K562 (cell line): ENCODE measurements around the gene RGL2. TPM values are rescaled to one million over a fixed set of nuclear protein-coding genes. Genes with fewer than 3 reads are reported as not detected.

Experiments used
- CBX3 ChIP-seq, 2 experiments: IDR thresholded peaks; 1 replicate in 1 of 2; 2 replicates in 1 of 2; pipeline ENCODE4 v1.6.1; 2012; ENCODE audit warnings: inconsistent platforms in 2 of 2, low read length in 2 of 2, borderline replicate concordance in 1 of 2, control low read depth in 1 of 2
- CEBPG ChIP-seq, 3 experiments: fragments of 200-800 bp in 1 of 3; sonication (Bioruptor generic) in 1 of 3; sonication (generic) in 1 of 3; formaldehyde crosslinking in 1 of 3; IDR thresholded peaks in 2 of 3; conservative IDR thresholded peaks in 1 of 3; 2 replicates each; pipeline versions ENCODE4 v1.6.1 to v1.8.0; 2016 to 2022; ENCODE audit warnings: missing compliant biosample characterization in 2 of 3, missing genetic modification characterization in 2 of 3, mild to moderate bottlenecking in 1 of 3, missing genetic modification reagents in 1 of 3
- CHD2 ChIP-seq: IDR thresholded peaks from 2 replicates; pipeline ENCODE4 v1.6.1; 2011; ENCODE audit warnings: low read depth, low read length
- DDX20 ChIP-seq: fragments of 450-650 bp; IDR thresholded peaks from 2 replicates; pipeline ENCODE4 v1.6.1; 2016; ENCODE audit warnings: missing genetic modification characterization, low read depth, mild to moderate bottlenecking, missing compliant biosample characterization, moderate library complexity
- ETV6 ChIP-seq, 3 experiments: fragments of 150-350 bp in 1 of 3; sonication (generic) in 1 of 3; formaldehyde crosslinking in 1 of 3; IDR thresholded peaks; 2 replicates each; pipeline versions ENCODE4 v1.6.1 to v1.8.0; 2014 to 2022; ENCODE audit warnings: borderline replicate concordance in 2 of 3, low read depth in 2 of 3, antibody characterized with exemption in 1 of 3, low read length in 1 of 3, mild to moderate bottlenecking in 1 of 3, missing genetic modification reagents in 1 of 3
- GABPB1 ChIP-seq: sonication (generic); formaldehyde crosslinking; IDR thresholded peaks from 2 replicates; pipeline ENCODE4 v1.8.0; 2022; ENCODE audit warnings: mild to moderate bottlenecking, missing genetic modification reagents
- KLF10 ChIP-seq: fragments of 250-450 bp; sonication (Bioruptor Pico); IDR thresholded peaks from 2 replicates; pipeline ENCODE4 v1.6.1; 2021; ENCODE audit warnings: matching md5 sums
- MAFK ChIP-seq: IDR thresholded peaks from 2 replicates; pipeline ENCODE4 v1.6.1; 2011; ENCODE audit warnings: low read length, improper control_type of control experiment
- NFE2 ChIP-seq: IDR thresholded peaks from 2 replicates; pipeline ENCODE4 v1.6.1; 2014; ENCODE audit warnings: antibody characterized with exemption, low read depth
- PPARD ChIP-seq: fragments of 250-450 bp; sonication (Bioruptor Pico); IDR thresholded peaks from 2 replicates; pipeline ENCODE4 v1.8.0; 2022; ENCODE audit warnings: inconsistent platforms, mild to moderate bottlenecking, moderate library complexity
- TRIM25 ChIP-seq: fragments of 450-650 bp; IDR thresholded peaks from 2 replicates; pipeline ENCODE4 v1.7.0; 2016; ENCODE audit warnings: borderline replicate concordance
- ZBTB5 ChIP-seq: fragments of 450-650 bp; IDR thresholded peaks from 2 replicates; pipeline ENCODE4 v1.6.1; 2017; ENCODE audit warnings: antibody characterized with exemption
- ZFP91 ChIP-seq: sonication (generic); formaldehyde crosslinking; IDR thresholded peaks from 2 replicates; pipeline ENCODE4 v1.8.0; 2022; ENCODE audit warnings: mild to moderate bottlenecking, missing genetic modification reagents
- ZNF507 ChIP-seq: conservative IDR thresholded peaks from 2 replicates; pipeline ENCODE4 v1.6.1; 2017; ENCODE audit warnings: missing genetic modification characterization, missing compliant biosample characterization
- ZNF583 ChIP-seq: fragments of 250-450 bp; sonication (Bioruptor Pico); IDR thresholded peaks from 2 replicates; pipeline ENCODE4 v1.4.0; 2020
- polyA plus RNA-seq, 8 experiments: library from polyadenylated mRNA; depleted of rRNA in 4 of 8; stranded (reverse) in 5 of 8; unstranded in 3 of 8; fragments of >200 nt; fragmentation: Nextera tagmentation in 2 of 8; fragmentation: Illumina TruSeq in 1 of 8; extraction: Ambion mirVana in 2 of 8; extraction: Trizol in 1 of 8; gene quantifications; 2 replicates each; pipeline versions ENCODE4 v1.2.1 to v1.2.3, GENCODE V29; 2011 to 2014; ENCODE audit warnings: inconsistent platforms in 1 of 8, missing spikeins in 1 of 8
- total RNA-seq, 7 experiments: library from RNA; depleted of rRNA in 6 of 7; stranded (reverse); fragments of >200 nt in 6 of 7; fragmentation: Illumina TruSeq in 2 of 7; extraction: Trizol in 2 of 7; gene quantifications; 2 replicates each; pipeline versions ENCODE4 v1.2.1 to v1.2.3, GENCODE V29; 2011 to 2021; ENCODE audit warnings: low replicate concordance in 1 of 7
- TF ChIP-seq, protein P1 (sequence below): sonication (generic); formaldehyde crosslinking; IDR thresholded peaks from 2 replicates; pipeline ENCODE4 v1.8.1; 2023; ENCODE audit warnings: mild to moderate bottlenecking, missing genetic modification reagents
- TF ChIP-seq, protein P2 (sequence below): sonication (generic); formaldehyde crosslinking; IDR thresholded peaks from 2 replicates; pipeline ENCODE4 v1.8.1; 2023; ENCODE audit warnings: mild to moderate bottlenecking, missing genetic modification reagents

Gene RGL2
- total and polyA plus RNA-seq, 9 of the 15 experiments (the other 6 are each of a cell fraction or from before 2014, with no cell fraction given): 1.8 to 57.1 (median 19.5) TPM

DNA sequence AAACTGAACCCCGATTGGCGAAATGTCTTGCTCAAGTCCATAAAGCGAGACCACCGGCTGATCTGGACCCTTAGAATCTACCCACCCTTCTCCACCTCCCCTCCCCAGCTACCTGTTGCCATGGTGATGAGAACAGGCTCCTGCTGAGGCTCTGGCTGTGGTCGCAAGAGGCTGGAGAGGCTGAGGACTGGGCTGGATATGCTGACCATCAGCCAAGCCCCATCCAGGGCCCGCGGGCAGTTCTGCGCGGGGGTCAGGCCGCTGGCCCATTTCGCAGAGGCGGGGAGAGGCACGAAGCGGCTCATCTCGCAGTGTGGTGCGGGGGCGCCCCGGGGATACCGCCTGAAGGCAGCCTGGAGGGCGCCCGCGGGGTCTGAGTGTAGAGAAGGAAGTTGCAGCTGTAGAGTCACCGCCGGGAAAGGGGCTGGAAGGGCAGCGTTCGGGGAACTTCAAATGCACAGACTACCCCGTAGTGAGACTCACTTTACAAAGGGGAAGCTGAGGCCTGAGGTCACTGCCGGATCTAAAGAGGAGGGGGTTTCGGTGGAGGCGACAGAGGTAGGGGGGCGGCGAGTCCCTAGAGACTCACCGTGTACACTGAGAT is 14.5 kb upstream of the RGL2 start (continued):
- TF ChIP-seq DDX20 (no peak), ZBTB5 (no peak), MAFK (no peak), TRIM25 (no peak), CEBPG (CRISPR knock-in tag; IDR thresholded peaks at IDR 0.05) (peak; percentile 24; the same call in 1 of the 2 replicates), CEBPG (tag; conservative IDR thresholded peaks at IDR 0.05 in 1 of 2, IDR thresholded peaks at IDR 0.05 in 1 of 2) (no peak), ZFP91 (no peak), NFE2 (0 out of 2 replicates have a peak, but pooled peaks have one; percentile 20), ETV6 (IDR thresholded peaks at IDR 0.05; ENCODE audit: borderline replicate concordance in 1 of 2, low read depth in 2 of 2, low read length in 1 of 2) (no peak), ETV6 (CRISPR knock-in tag; IDR thresholded peaks at IDR 0.05; ENCODE audit: borderline replicate concordance) (no peak), CBX3 (IDR thresholded peaks at IDR 0.05; ENCODE audit: borderline replicate concordance in 1 of 2, low read length in 2 of 2) (peak in 1 of 2 experiments; percentile 54; a peak in 1 of 3 replicates), GABPB1 (CRISPR knock-in tag) (peak; percentile 82), PPARD (CRISPR knock-in tag) (no peak), KLF10 (no peak), ZNF583 (no peak), CHD2 (no peak), ZNF507 (tag) (no peak)
- TF ChIP-seq, protein P1, sequence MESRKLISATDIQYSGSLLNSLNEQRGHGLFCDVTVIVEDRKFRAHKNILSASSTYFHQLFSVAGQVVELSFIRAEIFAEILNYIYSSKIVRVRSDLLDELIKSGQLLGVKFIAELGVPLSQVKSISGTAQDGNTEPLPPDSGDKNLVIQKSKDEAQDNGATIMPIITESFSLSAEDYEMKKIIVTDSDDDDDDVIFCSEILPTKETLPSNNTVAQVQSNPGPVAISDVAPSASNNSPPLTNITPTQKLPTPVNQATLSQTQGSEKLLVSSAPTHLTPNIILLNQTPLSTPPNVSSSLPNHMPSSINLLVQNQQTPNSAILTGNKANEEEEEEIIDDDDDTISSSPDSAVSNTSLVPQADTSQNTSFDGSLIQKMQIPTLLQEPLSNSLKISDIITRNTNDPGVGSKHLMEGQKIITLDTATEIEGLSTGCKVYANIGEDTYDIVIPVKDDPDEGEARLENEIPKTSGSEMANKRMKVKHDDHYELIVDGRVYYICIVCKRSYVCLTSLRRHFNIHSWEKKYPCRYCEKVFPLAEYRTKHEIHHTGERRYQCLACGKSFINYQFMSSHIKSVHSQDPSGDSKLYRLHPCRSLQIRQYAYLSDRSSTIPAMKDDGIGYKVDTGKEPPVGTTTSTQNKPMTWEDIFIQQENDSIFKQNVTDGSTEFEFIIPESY (CRISPR knock-in tag): no peak
- TF ChIP-seq, protein P2, sequence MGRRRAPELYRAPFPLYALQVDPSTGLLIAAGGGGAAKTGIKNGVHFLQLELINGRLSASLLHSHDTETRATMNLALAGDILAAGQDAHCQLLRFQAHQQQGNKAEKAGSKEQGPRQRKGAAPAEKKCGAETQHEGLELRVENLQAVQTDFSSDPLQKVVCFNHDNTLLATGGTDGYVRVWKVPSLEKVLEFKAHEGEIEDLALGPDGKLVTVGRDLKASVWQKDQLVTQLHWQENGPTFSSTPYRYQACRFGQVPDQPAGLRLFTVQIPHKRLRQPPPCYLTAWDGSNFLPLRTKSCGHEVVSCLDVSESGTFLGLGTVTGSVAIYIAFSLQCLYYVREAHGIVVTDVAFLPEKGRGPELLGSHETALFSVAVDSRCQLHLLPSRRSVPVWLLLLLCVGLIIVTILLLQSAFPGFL (CRISPR knock-in tag): 0 out of 2 replicates have a peak, but pooled peaks have one; percentile 33
- TF ChIP-seq, all 486 proteins: peak for 42
